HG03442 (cell line): ENCODE measurements around the gene SLC1A2.

Experiments
- ATAC-seq: cut with Tn5 transposase; IDR thresholded peaks from one replicate; pipeline ENCODE4 v1.9.1; 2021; ENCODE audit warnings: mild to moderate bottlenecking, moderate library complexity; ENCODE audit not compliant: unreplicated experiment

SLC1A2 gene

GRCh38 chr11:35330156-35330889 lies 89.0 kb downstream of the SLC1A2 start:
- no peak for ATAC-seq

GRCh38 chr11:35327829-35328228 lies 91.5 kb downstream of the SLC1A2 start:
- ATAC-seq: no peak

- no peak for ATAC-seq
These were observed 93.0 kb downstream of the SLC1A2 start for GRCh38 chr11:35326266-35326879.

GRCh38 chr11:35324981-35325380 lies 94.4 kb downstream of the SLC1A2 start:
- no peak for ATAC-seq

- no peak for ATAC-seq
These were observed 95.0 kb downstream of the SLC1A2 start for GRCh38 chr11:35324183-35324886.

- ATAC-seq: no peak
These were observed 96.1 kb downstream of the SLC1A2 start for GRCh38 chr11:35323076-35323868.

GRCh38 chr11:35322318-35322979 lies 96.9 kb downstream of the SLC1A2 start:
- no peak for ATAC-seq

- ATAC-seq: no peak
These were observed 97.6 kb downstream of the SLC1A2 start for GRCh38 chr11:35321532-35322317.

GRCh38 chr11:35321111-35321510 lies 98.2 kb downstream of the SLC1A2 start:
- no peak for ATAC-seq

GRCh38 chr11:35318977-35319925 lies 100.1 kb downstream of the SLC1A2 start:
- no peak for ATAC-seq

GRCh38 chr11:35318309-35318708 lies 101.0 kb downstream of the SLC1A2 start:
- ATAC-seq: no peak

GRCh38 chr11:35317253-35317652 lies 102.1 kb downstream of the SLC1A2 start:
- no peak for ATAC-seq

- no peak for ATAC-seq
These were observed 103.2 kb downstream of the SLC1A2 start for GRCh38 chr11:35316161-35316560.

- no peak for ATAC-seq
These were observed 105.6 kb downstream of the SLC1A2 start for GRCh38 chr11:35313760-35314153.

- ATAC-seq: peak; percentile 90
These were observed 106.1 kb downstream of the SLC1A2 start for GRCh38 chr11:35313066-35313759.

GRCh38 chr11:35311331-35311730 lies 108.0 kb downstream of the SLC1A2 start:
- ATAC-seq: no peak

- no peak for ATAC-seq
These were observed 111.2 kb downstream of the SLC1A2 start for GRCh38 chr11:35308157-35308556.

- no peak for ATAC-seq
These were observed 112.1 kb downstream of the SLC1A2 start for GRCh38 chr11:35307221-35307621.
